SH-SY5Y (cell line): ENCODE data around the gene UFD1.

Experiments used
- GATA2 ChIP-seq: IDR thresholded peaks from 2 replicates; pipeline ENCODE4 v1.6.1; 2011; ENCODE audit warnings: mild to moderate bottlenecking, low read depth, low read length
- GATA3 ChIP-seq: IDR thresholded peaks from 2 replicates; pipeline ENCODE4 v1.6.1; 2011; ENCODE audit warnings: low read depth, mild to moderate bottlenecking, low read length, moderate library complexity

- TF ChIP-seq GATA2 (no peak), GATA3 (no peak)
Measured at GRCh38 chr22:19520566-19521305, 41.7 kb upstream of the UFD1 start.
